PC-3 (cell line): Measurements from ENCODE around the gene LMO3. TPM values are rescaled to one million over a fixed set of nuclear protein-coding genes. Genes with fewer than 3 reads are reported as not detected.

Experiments
- ATAC-seq: fragments of 200-7000 bp; cut with Tn5 transposase; 2 replicates; pipeline ENCODE4 v1.9.1; 2020; ENCODE audit warnings: mild to moderate bottlenecking, moderate library complexity
- BruUV-seq: library from RNA; stranded (reverse); fragments of 400-500 nt; replicated peaks from 2 replicates; lab custom pipeline; 2021; lab: Mats Ljungman, UMichigan
- CTCF ChIA-PET: fragments of 300-600 bp; sonication (Branson Sonifier 250); formaldehyde crosslinking; loops from one replicate; lab custom pipeline; 2022; ENCODE audit warnings: antibody characterized with exemption; lab: Charles Lee
- POLR2A ChIA-PET: fragments of 300-600 bp; sonication (Branson Sonifier 250); formaldehyde crosslinking; loops from one replicate; lab custom pipeline; 2022; ENCODE audit warnings: antibody characterized with exemption; ENCODE audit not compliant: unreplicated experiment; lab: Charles Lee
- DNase-seq: peaks from one replicate; pipeline ENCODE4 v3.0.0-alpha.2; 2015
- H2AFZ ChIP-seq: fragments of 300-600 bp; sonication (generic); 2 replicates; pipeline ENCODE4 v1.6.0; 2016; ENCODE audit warnings: antibody characterized with exemption, low read length
- H3F3A ChIP-seq: fragments of 300-600 bp; sonication (generic); one replicate; pipeline ENCODE4 v1.6.0; 2017; ENCODE audit warnings: antibody characterized with exemption, low read length, control low read depth, mild to moderate bottlenecking; ENCODE audit not compliant: unreplicated experiment
- H3K27ac ChIP-seq: fragments of 300-600 bp; sonication (generic); 2 replicates; pipeline ENCODE4 v1.5.1; 2016; ENCODE audit warnings: mild to moderate bottlenecking, low read length
- H3K27me3 ChIP-seq: fragments of 300-600 bp; sonication (generic); 2 replicates; pipeline ENCODE4 v1.6.1; 2016; ENCODE audit warnings: low read length, mixed read lengths
- H3K36me3 ChIP-seq: fragments of 300-600 bp; sonication (generic); 2 replicates; pipeline ENCODE4 v1.6.1; 2016; ENCODE audit warnings: low read depth, mixed run types, low read length, mixed read lengths
- H3K4me1 ChIP-seq: fragments of 300-600 bp; sonication (generic); 2 replicates; pipeline ENCODE4 v1.5.1; 2016; ENCODE audit warnings: low read length; ENCODE audit not compliant: insufficient read depth
- H3K4me2 ChIP-seq: fragments of 300-600 bp; sonication (generic); 2 replicates; pipeline ENCODE4 v1.6.0; 2016; ENCODE audit warnings: low read length
- H3K4me3 ChIP-seq: fragments of 300-600 bp; sonication (generic); 2 replicates; pipeline ENCODE4 v1.5.1; 2016; ENCODE audit warnings: mild to moderate bottlenecking, low read length, mixed read lengths
- H3K79me2 ChIP-seq: fragments of 300-600 bp; sonication (generic); 2 replicates; pipeline ENCODE4 v1.6.1; 2017; ENCODE audit warnings: low read length, mixed read lengths
- H3K9ac ChIP-seq: fragments of 300-600 bp; sonication (generic); 2 replicates; pipeline ENCODE4 v1.6.0; 2016; ENCODE audit warnings: mild to moderate bottlenecking, low read length
- H3K9me2 ChIP-seq: fragments of 300-600 bp; sonication (generic); replicated peaks from 2 replicates; pipeline ENCODE4 v1.6.1; 2016; ENCODE audit warnings: mixed run types, low read length, mixed read lengths
- H3K9me3 ChIP-seq: fragments of 300-600 bp; sonication (generic); 2 replicates; pipeline ENCODE4 v1.6.1; 2016; ENCODE audit warnings: low read length, mixed read lengths
- H4K20me1 ChIP-seq: fragments of 300-600 bp; sonication (generic); 2 replicates; pipeline ENCODE4 v1.6.1; 2016; ENCODE audit warnings: low read length, mixed read lengths
- CTCF ChIP-seq: fragments of 300-600 bp; sonication (generic); conservative IDR thresholded peaks from 2 replicates; pipeline ENCODE4 v1.5.1; 2017; ENCODE audit warnings: antibody characterized with exemption, low read depth, mild to moderate bottlenecking, low read length
- EZH2 ChIP-seq: fragments of 300-600 bp; sonication (generic); IDR thresholded peaks from one replicate; pipeline ENCODE4 v1.6.1; 2017; ENCODE audit warnings: antibody characterized with exemption, mild to moderate bottlenecking, low read length; ENCODE audit not compliant: unreplicated experiment
- EZH2phosphoT487 ChIP-seq: fragments of 300-600 bp; sonication (generic); IDR thresholded peaks from 2 replicates; pipeline ENCODE4 v1.6.1; 2018; ENCODE audit warnings: mild to moderate bottlenecking, antibody characterized with exemption, low read length, borderline replicate concordance
- intact Hi-C: fragments of 100-400 bp; cut with micrococcal nuclease; formaldehyde crosslinking; loops from 2 replicates; pipeline ENCODE4 v1.9.0; 2023
- total RNA-seq: library from RNA; depleted of rRNA; stranded (reverse); fragments of >200 nt; gene quantifications from 2 replicates; pipeline ENCODE4 v1.2.3, GENCODE V29; 2014

LMO3 gene
- total RNA-seq, 1 experiment from 2014 or later = 2.3 TPM

GRCh38 chr12:16604596-16605252, 1.2 kb downstream of the LMO3 start:
- Histone ChIP-seq H2AFZ (no peak overlapping the region), H3K27me3 (no peaks in the 10 kb centered on the region), H3K79me2 (no peaks in the 10 kb centered on the region), H4K20me1 (no peaks in the 10 kb centered on the region), H3K36me3 (no peaks in the 10 kb centered on the region), H3F3A (no peaks in the 10 kb centered on the region), H3K4me1 (no peaks in the 10 kb centered on the region), H3K9ac (no peak overlapping the region), H3K4me2 (no peak overlapping the region), H3K27ac (no peak overlapping the region), H3K4me3 (no peak overlapping the region), H3K9me2 (no peaks in the 10 kb centered on the region), H3K9me3 (no peaks in the 10 kb centered on the region)
- ChIA-PET CTCF (no interaction called here), POLR2A (no interaction called here)
- intact Hi-C loops = no loop called here
- no TSS peak for BruUV-seq
- DNase-seq = no peak
- ATAC-seq = no peak
- TF ChIP-seq CTCF (no peak), EZH2 (no peak), EZH2phosphoT487 (no peak)

DNA sequence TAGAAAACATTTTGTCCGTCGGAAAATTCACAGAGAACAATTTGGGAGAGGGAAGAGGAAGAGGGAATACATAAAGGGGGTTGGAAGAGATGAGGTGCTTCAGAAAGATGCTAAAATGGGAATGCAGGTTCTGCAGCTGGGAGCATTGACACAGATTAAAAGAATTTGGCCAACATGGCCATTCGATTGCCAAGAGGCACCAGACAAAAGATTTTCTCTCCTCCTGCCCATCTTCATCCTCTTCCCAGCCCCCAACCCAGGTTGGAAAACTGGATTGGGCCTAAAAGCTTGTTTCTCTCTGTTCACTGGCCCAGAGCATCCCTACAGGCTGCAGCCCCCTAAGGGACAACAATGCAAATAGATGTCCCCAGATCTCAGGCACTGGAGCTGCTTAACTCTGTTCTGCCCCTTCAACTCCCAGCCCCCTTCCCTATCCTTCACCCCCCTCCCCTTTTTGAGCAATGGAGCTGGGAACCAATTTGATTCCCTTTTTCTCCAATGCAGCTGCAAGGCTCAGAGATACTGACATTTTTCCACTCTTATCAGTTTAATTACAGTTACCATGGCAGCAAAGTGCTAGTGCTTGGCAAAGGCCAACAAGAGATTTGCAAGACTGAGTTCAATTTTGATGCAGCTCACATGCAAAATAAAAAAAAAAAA, 1.9 kb downstream of the LMO3 start:
- Histone ChIP-seq H4K20me1 (no peaks in the 10 kb centered on the region), H3K27me3 (no peaks in the 10 kb centered on the region), H2AFZ (no peak overlapping the region), H3K36me3 (no peaks in the 10 kb centered on the region), H3K9me3 (no peaks in the 10 kb centered on the region), H3K4me3 (no peak overlapping the region), H3K4me1 (no peaks in the 10 kb centered on the region), H3K4me2 (no peak overlapping the region), H3K27ac (no peak overlapping the region), H3K9ac (no peak overlapping the region), H3K9me2 (no peaks in the 10 kb centered on the region), H3K79me2 (no peaks in the 10 kb centered on the region), H3F3A (no peaks in the 10 kb centered on the region)
- DNase-seq = no peak
- CTCF ChIA-PET = no interaction called here
- no peak for ATAC-seq
- BruUV-seq = no TSS peak
- intact Hi-C loops = no loop called here
- no peak for TF ChIP-seq EZH2phosphoT487
- TF ChIP-seq EZH2 = no peak
- TF ChIP-seq CTCF = no peak
- POLR2A ChIA-PET = no interaction called here

- Histone ChIP-seq H3K79me2 (no peaks in the 10 kb centered on the region), H4K20me1 (no peaks in the 10 kb centered on the region), H3K4me2 (no peak overlapping the region), H2AFZ (no peak overlapping the region), H3K4me3 (no peak overlapping the region), H3K27me3 (no peaks in the 10 kb centered on the region), H3K4me1 (no peaks in the 10 kb centered on the region), H3K9ac (no peak overlapping the region), H3K9me3 (no peaks in the 10 kb centered on the region), H3F3A (no peaks in the 10 kb centered on the region), H3K9me2 (no peaks in the 10 kb centered on the region), H3K27ac (no peak overlapping the region), H3K36me3 (no peaks in the 10 kb centered on the region)
- ChIA-PET CTCF (no interaction called here), POLR2A (no interaction called here)
- no TSS peak for BruUV-seq
- ATAC-seq = no peak
- intact Hi-C loops = no loop called here
- DNase-seq = no peak
- TF ChIP-seq EZH2 (no peak), EZH2phosphoT487 (no peak), CTCF (no peak)
These were observed 2.6 kb downstream of the LMO3 start for GRCh38 chr12:16603260-16603915.
